BE2C (cell line): ENCODE data around the gene SNAP91.
"Not testable (repeated sequence)": the region's sequence is repeated elsewhere in the genome, so short reads cannot be mapped to it uniquely, and the experiment has no call there.

ENCODE experiments used
- DNase-seq: peaks from one replicate; pipeline ENCODE4 v3.0.0-alpha.2; 2020
- H3K27me3 ChIP-seq: fragments of 250-450 bp; sonication (Bioruptor Pico); 2 replicates; pipeline ENCODE4 v1.5.1; 2020; ENCODE audit warnings: mild to moderate bottlenecking
- H3K36me3 ChIP-seq: fragments of 250-450 bp; sonication (Bioruptor Pico); 2 replicates; pipeline ENCODE4 v1.5.1; 2020; ENCODE audit warnings: mild to moderate bottlenecking
- H3K4me1 ChIP-seq: fragments of 250-450 bp; sonication (Bioruptor Pico); 2 replicates; pipeline ENCODE4 v1.5.1; 2020
- H3K4me3 ChIP-seq: 2 replicates; pipeline ENCODE4 v1.5.1; 2011; ENCODE audit warnings: low read depth, low read length
- H3K9me3 ChIP-seq: fragments of 250-450 bp; sonication (Bioruptor Pico); 2 replicates; pipeline ENCODE4 v1.5.1; 2020
- CTCF ChIP-seq: IDR thresholded peaks from 2 replicates; pipeline ENCODE4 v1.5.1; 2012; ENCODE audit warnings: mild to moderate bottlenecking, low read depth, low read length

The SNAP91 gene

GRCh38 chr6:83590416-83590815 lies 118.5 kb downstream of the SNAP91 start:
- no peaks in the 10 kb centered on the region for H3K4me1 ChIP-seq
- no peaks in the 10 kb centered on the region; the same call in 1 of the 2 replicates for H3K9me3 ChIP-seq
- H3K4me3 ChIP-seq, result no peak overlapping the region
- DNase-seq, result no peak
- TF ChIP-seq CTCF, result no peak
- H3K36me3 ChIP-seq, result peaks cover 2% of the 10 kb centered on the region; the same call in 1 of the 2 replicates
- no peaks in the 10 kb centered on the region for H3K27me3 ChIP-seq

- H3K4me3 ChIP-seq, result no peak overlapping the region
- peaks cover 2% of the 10 kb centered on the region; the same call in 1 of the 2 replicates for H3K36me3 ChIP-seq
- H3K4me1 ChIP-seq, result no peaks in the 10 kb centered on the region
- H3K9me3 ChIP-seq, result no peaks in the 10 kb centered on the region; the same call in 1 of the 2 replicates
- no peaks in the 10 kb centered on the region for H3K27me3 ChIP-seq
- TF ChIP-seq CTCF, result no peak
- DNase-seq, result no peak
Observed at GRCh38 chr6:83589076-83589475, 119.8 kb downstream of the SNAP91 start.

GRCh38 chr6:83578057-83578456 lies 130.8 kb downstream of the SNAP91 start:
- Histone ChIP-seq H3K9me3 (no peaks in the 10 kb centered on the region), H3K4me1 (0 out of 2 replicates have a peak, but pooled peaks cover 3% of the 10 kb centered on the region), H3K27me3 (no peaks in the 10 kb centered on the region), H3K36me3 (peaks cover 2% of the 10 kb centered on the region; the same call in 1 of the 2 replicates), H3K4me3 (no peak overlapping the region)
- no peak for TF ChIP-seq CTCF
- DNase-seq, result no peak

- H3K27me3 ChIP-seq, result no peaks in the 10 kb centered on the region
- no peak for DNase-seq
- H3K9me3 ChIP-seq, result no peaks in the 10 kb centered on the region
- no peak overlapping the region for H3K4me3 ChIP-seq
- H3K36me3 ChIP-seq, result no peaks in the 10 kb centered on the region; the same call in 1 of the 2 replicates
- H3K4me1 ChIP-seq, result 0 out of 2 replicates have a peak, but pooled peaks cover under 1% of the 10 kb centered on the region
- no peak for TF ChIP-seq CTCF
Observed at GRCh38 chr6:83574783-83575182, 134.1 kb downstream of the SNAP91 start.

- not testable (repeated sequence) for H3K9me3 ChIP-seq, H3K36me3 ChIP-seq, DNase-seq, H3K4me1 ChIP-seq, H3K4me3 ChIP-seq, H3K27me3 ChIP-seq
Observed at GRCh38 chr6:83571663-83572185, 137.2 kb downstream of the SNAP91 start.

- no peak for DNase-seq
- no peaks in the 10 kb centered on the region for H3K9me3 ChIP-seq
- no peak overlapping the region for H3K4me3 ChIP-seq
- H3K36me3 ChIP-seq, result no peaks in the 10 kb centered on the region; the same call in 1 of the 2 replicates
- no peaks in the 10 kb centered on the region for H3K4me1 ChIP-seq
- no peaks in the 10 kb centered on the region for H3K27me3 ChIP-seq
- no peak for TF ChIP-seq CTCF
Observed at GRCh38 chr6:83558975-83559374, 149.9 kb downstream of the SNAP91 start.
